PC-3 (cell line): ENCODE measurements around the gene TKT. TPM values are rescaled to one million over a fixed set of nuclear protein-coding genes. Genes with fewer than 3 reads are reported as not detected.

Experiments used
- ATAC-seq: fragments of 200-7000 bp; cut with Tn5 transposase; 2 replicates; pipeline ENCODE4 v1.9.1; 2020; ENCODE audit warnings: mild to moderate bottlenecking, moderate library complexity
- BruUV-seq: library from RNA; stranded (reverse); fragments of 400-500 nt; replicated peaks from 2 replicates; lab custom pipeline; 2021; lab: Mats Ljungman, UMichigan
- CTCF ChIA-PET: fragments of 300-600 bp; sonication (Branson Sonifier 250); formaldehyde crosslinking; loops from one replicate; lab custom pipeline; 2022; ENCODE audit warnings: antibody characterized with exemption; lab: Charles Lee
- POLR2A ChIA-PET: fragments of 300-600 bp; sonication (Branson Sonifier 250); formaldehyde crosslinking; loops from one replicate; lab custom pipeline; 2022; ENCODE audit warnings: antibody characterized with exemption; ENCODE audit not compliant: unreplicated experiment; lab: Charles Lee
- DNase-seq: peaks from one replicate; pipeline ENCODE4 v3.0.0-alpha.2; 2015
- H2AFZ ChIP-seq: fragments of 300-600 bp; sonication (generic); 2 replicates; pipeline ENCODE4 v1.6.0; 2016; ENCODE audit warnings: antibody characterized with exemption, low read length
- H3F3A ChIP-seq: fragments of 300-600 bp; sonication (generic); one replicate; pipeline ENCODE4 v1.6.0; 2017; ENCODE audit warnings: antibody characterized with exemption, low read length, control low read depth, mild to moderate bottlenecking; ENCODE audit not compliant: unreplicated experiment
- H3K27ac ChIP-seq: fragments of 300-600 bp; sonication (generic); 2 replicates; pipeline ENCODE4 v1.5.1; 2016; ENCODE audit warnings: mild to moderate bottlenecking, low read length
- H3K27me3 ChIP-seq: fragments of 300-600 bp; sonication (generic); 2 replicates; pipeline ENCODE4 v1.6.1; 2016; ENCODE audit warnings: low read length, mixed read lengths
- H3K36me3 ChIP-seq: fragments of 300-600 bp; sonication (generic); 2 replicates; pipeline ENCODE4 v1.6.1; 2016; ENCODE audit warnings: low read depth, mixed run types, low read length, mixed read lengths
- H3K4me1 ChIP-seq: fragments of 300-600 bp; sonication (generic); 2 replicates; pipeline ENCODE4 v1.5.1; 2016; ENCODE audit warnings: low read length; ENCODE audit not compliant: insufficient read depth
- H3K4me2 ChIP-seq: fragments of 300-600 bp; sonication (generic); 2 replicates; pipeline ENCODE4 v1.6.0; 2016; ENCODE audit warnings: low read length
- H3K4me3 ChIP-seq: fragments of 300-600 bp; sonication (generic); 2 replicates; pipeline ENCODE4 v1.5.1; 2016; ENCODE audit warnings: mild to moderate bottlenecking, low read length, mixed read lengths
- H3K79me2 ChIP-seq: fragments of 300-600 bp; sonication (generic); 2 replicates; pipeline ENCODE4 v1.6.1; 2017; ENCODE audit warnings: low read length, mixed read lengths
- H3K9ac ChIP-seq: fragments of 300-600 bp; sonication (generic); 2 replicates; pipeline ENCODE4 v1.6.0; 2016; ENCODE audit warnings: mild to moderate bottlenecking, low read length
- H3K9me2 ChIP-seq: fragments of 300-600 bp; sonication (generic); replicated peaks from 2 replicates; pipeline ENCODE4 v1.6.1; 2016; ENCODE audit warnings: mixed run types, low read length, mixed read lengths
- H3K9me3 ChIP-seq: fragments of 300-600 bp; sonication (generic); 2 replicates; pipeline ENCODE4 v1.6.1; 2016; ENCODE audit warnings: low read length, mixed read lengths
- H4K20me1 ChIP-seq: fragments of 300-600 bp; sonication (generic); 2 replicates; pipeline ENCODE4 v1.6.1; 2016; ENCODE audit warnings: low read length, mixed read lengths
- EZH2 ChIP-seq: fragments of 300-600 bp; sonication (generic); IDR thresholded peaks from one replicate; pipeline ENCODE4 v1.6.1; 2017; ENCODE audit warnings: antibody characterized with exemption, mild to moderate bottlenecking, low read length; ENCODE audit not compliant: unreplicated experiment
- EZH2phosphoT487 ChIP-seq: fragments of 300-600 bp; sonication (generic); IDR thresholded peaks from 2 replicates; pipeline ENCODE4 v1.6.1; 2018; ENCODE audit warnings: mild to moderate bottlenecking, antibody characterized with exemption, low read length, borderline replicate concordance
- intact Hi-C: fragments of 100-400 bp; cut with micrococcal nuclease; formaldehyde crosslinking; loops from 2 replicates; pipeline ENCODE4 v1.9.0; 2023
- total RNA-seq: library from RNA; depleted of rRNA; stranded (reverse); fragments of >200 nt; gene quantifications from 2 replicates; pipeline ENCODE4 v1.2.3, GENCODE V29; 2014
- TF ChIP-seq, protein P1 (sequence below): fragments of 300-600 bp; sonication (generic); conservative IDR thresholded peaks from 2 replicates; pipeline ENCODE4 v1.5.1; 2017; ENCODE audit warnings: antibody characterized with exemption, low read depth, mild to moderate bottlenecking, low read length

Gene TKT
- total RNA-seq, 1 experiment from 2014 or later: 486 TPM

DNA sequence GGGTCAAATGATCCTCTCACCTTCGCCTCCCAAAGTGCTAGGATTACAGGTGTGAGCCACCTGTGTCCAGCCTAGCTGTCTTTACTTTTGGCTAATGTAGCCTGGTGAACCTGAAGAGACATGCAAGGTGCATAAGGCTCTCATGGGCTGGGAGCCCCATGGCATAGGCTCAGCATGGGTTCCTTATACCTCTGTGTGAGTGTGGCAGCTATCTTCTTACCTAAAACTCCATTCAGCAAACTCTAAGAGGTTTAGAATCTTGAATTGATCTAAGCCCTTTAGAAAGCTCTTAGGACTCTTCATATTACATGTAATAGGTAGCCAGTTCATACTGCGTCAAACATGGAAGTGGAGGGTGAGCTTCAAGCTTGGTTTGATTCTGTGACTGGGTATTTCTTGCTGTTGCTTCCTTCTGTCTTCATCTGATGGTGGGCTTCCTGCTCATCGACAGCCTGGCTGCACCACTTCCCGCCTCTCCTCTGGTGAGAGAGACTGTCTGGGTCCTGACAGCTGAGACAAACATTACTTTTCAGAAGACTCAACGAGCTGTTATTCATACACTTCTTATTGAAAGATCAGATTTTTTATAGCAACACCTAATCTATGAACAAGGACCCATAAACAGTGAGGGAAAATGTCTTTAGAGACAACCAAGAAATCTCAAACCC lies 19.2 kb upstream of the TKT start:
- POLR2A ChIA-PET: no interaction called here
- no peaks in the 10 kb centered on the region for H3K9me3 ChIP-seq
- no peaks in the 10 kb centered on the region for H3K27me3 ChIP-seq
- no peak overlapping the region for H3K9ac ChIP-seq
- intact Hi-C loops: no loop called here
- no peak for TF ChIP-seq EZH2phosphoT487
- TF ChIP-seq, protein P1, sequence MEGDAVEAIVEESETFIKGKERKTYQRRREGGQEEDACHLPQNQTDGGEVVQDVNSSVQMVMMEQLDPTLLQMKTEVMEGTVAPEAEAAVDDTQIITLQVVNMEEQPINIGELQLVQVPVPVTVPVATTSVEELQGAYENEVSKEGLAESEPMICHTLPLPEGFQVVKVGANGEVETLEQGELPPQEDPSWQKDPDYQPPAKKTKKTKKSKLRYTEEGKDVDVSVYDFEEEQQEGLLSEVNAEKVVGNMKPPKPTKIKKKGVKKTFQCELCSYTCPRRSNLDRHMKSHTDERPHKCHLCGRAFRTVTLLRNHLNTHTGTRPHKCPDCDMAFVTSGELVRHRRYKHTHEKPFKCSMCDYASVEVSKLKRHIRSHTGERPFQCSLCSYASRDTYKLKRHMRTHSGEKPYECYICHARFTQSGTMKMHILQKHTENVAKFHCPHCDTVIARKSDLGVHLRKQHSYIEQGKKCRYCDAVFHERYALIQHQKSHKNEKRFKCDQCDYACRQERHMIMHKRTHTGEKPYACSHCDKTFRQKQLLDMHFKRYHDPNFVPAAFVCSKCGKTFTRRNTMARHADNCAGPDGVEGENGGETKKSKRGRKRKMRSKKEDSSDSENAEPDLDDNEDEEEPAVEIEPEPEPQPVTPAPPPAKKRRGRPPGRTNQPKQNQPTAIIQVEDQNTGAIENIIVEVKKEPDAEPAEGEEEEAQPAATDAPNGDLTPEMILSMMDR: no peak
- no peak for TF ChIP-seq EZH2
- H3K9me2 ChIP-seq: no peaks in the 10 kb centered on the region
- H2AFZ ChIP-seq: no peak overlapping the region
- no peaks in the 10 kb centered on the region for H3F3A ChIP-seq
- CTCF ChIA-PET: no interaction called here
- no TSS peak for BruUV-seq
- no peaks in the 10 kb centered on the region for H3K79me2 ChIP-seq
- no peaks in the 10 kb centered on the region for H3K36me3 ChIP-seq
- no peak for DNase-seq
- no peak overlapping the region for H3K4me2 ChIP-seq
- no peak overlapping the region for H3K27ac ChIP-seq
- peaks cover 8% of the 10 kb centered on the region for H3K4me1 ChIP-seq
- no peak overlapping the region for H3K4me3 ChIP-seq
- H4K20me1 ChIP-seq: no peaks in the 10 kb centered on the region
- no peak for ATAC-seq

DNA sequence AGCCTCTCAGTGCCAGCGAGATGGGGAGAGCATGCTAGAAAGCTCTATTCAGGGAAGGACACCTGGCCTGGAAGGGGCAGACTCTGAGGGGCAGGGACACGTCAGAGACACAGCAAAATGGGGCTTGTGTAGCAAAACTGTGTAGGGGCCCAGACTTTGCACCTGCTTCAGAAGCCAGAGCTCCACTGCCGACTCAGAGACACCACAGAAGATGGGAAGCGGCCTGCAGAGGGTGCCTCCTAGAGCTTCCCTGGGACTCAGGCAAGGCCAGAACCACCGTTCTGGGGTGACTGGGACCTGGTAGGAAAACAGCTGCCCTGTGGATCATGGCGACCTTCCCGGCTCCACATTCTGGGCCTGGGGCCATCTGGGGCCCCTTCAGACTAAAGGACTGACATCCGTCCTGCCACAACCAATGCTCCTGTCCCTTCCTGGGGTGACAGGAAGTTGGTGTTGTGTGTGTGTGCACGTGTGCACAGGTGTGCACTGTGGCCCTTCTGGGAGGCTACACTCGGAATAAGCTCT lies 17.4 kb upstream of the TKT start:
- Histone ChIP-seq H3K27ac (no peak overlapping the region), H2AFZ (no peak overlapping the region), H3K9ac (no peak overlapping the region), H4K20me1 (no peaks in the 10 kb centered on the region), H3K36me3 (no peaks in the 10 kb centered on the region), H3K9me2 (no peaks in the 10 kb centered on the region), H3K4me1 (peaks cover 21% of the 10 kb centered on the region), H3K9me3 (no peaks in the 10 kb centered on the region), H3K79me2 (no peaks in the 10 kb centered on the region), H3K27me3 (no peaks in the 10 kb centered on the region), H3K4me3 (no peak overlapping the region), H3F3A (no peaks in the 10 kb centered on the region), H3K4me2 (no peak overlapping the region)
- TF ChIP-seq, protein P1: no peak
- no peak for TF ChIP-seq EZH2
- no peak for TF ChIP-seq EZH2phosphoT487
- POLR2A ChIA-PET: no interaction called here
- CTCF ChIA-PET: no interaction called here
- intact Hi-C loops: no loop called here
- no TSS peak for BruUV-seq
- DNase-seq: no peak
- ATAC-seq: no peak
